Smooth muscle cell (in vitro differentiated cells): Measurements from ENCODE around the gene CYP17A1. TPM values are rescaled to one million over a fixed set of nuclear protein-coding genes. Genes with fewer than 3 reads are reported as not detected.
A peak's percentile ranks its signal among the peaks of the same experiment; 100 is the strongest.

Source experiments
- DNase-seq: peaks from one replicate; lab custom pipeline; 2025; ENCODE audit not compliant: unreplicated experiment; lab: John Stamatoyannopoulos, UW
- H2AFZ ChIP-seq: fragments of 200-600 bp; sonication (generic); 2 replicates; pipeline ENCODE4 v1.6.0; 2016; ENCODE audit warnings: antibody characterized with exemption, low read depth, mild to moderate bottlenecking
- H3F3A ChIP-seq: fragments of 200-600 bp; sonication (generic); 2 replicates; pipeline ENCODE4 v1.6.0; 2017; ENCODE audit warnings: antibody characterized with exemption, low read depth
- H3K27ac ChIP-seq: fragments of 200-600 bp; sonication (generic); 2 replicates; pipeline ENCODE4 v1.5.1; 2016; ENCODE audit warnings: low read depth, mild to moderate bottlenecking
- H3K27me3 ChIP-seq: fragments of 200-600 bp; sonication (generic); 2 replicates; pipeline ENCODE4 v1.6.1; 2016; ENCODE audit warnings: low read depth, mild to moderate bottlenecking
- H3K36me3 ChIP-seq: fragments of 200-600 bp; sonication (generic); 2 replicates; pipeline ENCODE4 v1.5.1; 2016; ENCODE audit warnings: low read depth
- H3K4me1 ChIP-seq: fragments of 200-600 bp; sonication (generic); 2 replicates; pipeline ENCODE4 v1.5.1; 2016; ENCODE audit warnings: low read depth
- H3K4me2 ChIP-seq: fragments of 200-600 bp; sonication (generic); 2 replicates; pipeline ENCODE4 v1.6.0; 2016; ENCODE audit warnings: mild to moderate bottlenecking
- H3K4me3 ChIP-seq: fragments of 200-600 bp; sonication (generic); 2 replicates; pipeline ENCODE4 v1.5.1; 2016; ENCODE audit warnings: mild to moderate bottlenecking
- H3K79me2 ChIP-seq: fragments of 200-600 bp; sonication (generic); 2 replicates; pipeline ENCODE4 v1.6.0; 2016; ENCODE audit warnings: low read depth, mild to moderate bottlenecking
- H3K9ac ChIP-seq: fragments of 200-600 bp; sonication (generic); 2 replicates; pipeline ENCODE4 v1.6.0; 2016; ENCODE audit warnings: low read depth
- H3K9me3 ChIP-seq: fragments of 200-600 bp; sonication (generic); replicated peaks from 2 replicates; pipeline ENCODE4 v1.5.1; 2016; ENCODE audit warnings: low read depth
- H4K20me1 ChIP-seq: fragments of 200-600 bp; sonication (generic); 2 replicates; pipeline ENCODE4 v1.6.0; 2016; ENCODE audit warnings: low read depth
- CTCF ChIP-seq: fragments of 200-600 bp; sonication (generic); IDR thresholded peaks from 2 replicates; pipeline ENCODE4 v1.5.1; 2017; ENCODE audit warnings: borderline replicate concordance, mild to moderate bottlenecking, antibody characterized with exemption; ENCODE audit not compliant: insufficient read depth, poor library complexity, severe bottlenecking
- WGBS: methylation state at CpG from one replicate; pipeline ENCODE4 v1.1.7; 2016; ENCODE audit warnings: low lambda C conversion rate; 5-methylcytosine and 5-hydroxymethylcytosine counted together
- polyA plus RNA-seq: library from polyadenylated mRNA; unstranded; fragments of >200 nt; fragmentation: Nextera tagmentation; extraction: Ambion mirVana; gene quantifications from 2 replicates; pipeline ENCODE4 v1.2.1, GENCODE V29; 2016
- small RNA-seq: library from RNA; depleted of rRNA; stranded (forward); fragments of <200 nt; gene quantifications from one replicate; pipeline ENCODE3, GENCODE V24; 2014
- total RNA-seq: library from RNA; depleted of rRNA; stranded (reverse); fragments of >200 nt; gene quantifications from 2 replicates; pipeline ENCODE4 v1.2.3, GENCODE V29; 2014

The CYP17A1 gene
- total and polyA plus RNA-seq, 2 experiments from 2014 or later: not detected

- Histone ChIP-seq H3K79me2 (peaks cover 34% of the 10 kb centered on the region), H3K9ac (no peak overlapping the region), H3K27me3 (no peaks in the 10 kb centered on the region), H3K36me3 (no peaks in the 10 kb centered on the region), H3K4me3 (no peak overlapping the region), H3K4me2 (peak overlapping the region; percentile 61), H3K27ac (peak overlapping the region; percentile 80), H2AFZ (no peak overlapping the region), H3K9me3 (no peaks in the 10 kb centered on the region), H4K20me1 (peaks cover 89% of the 10 kb centered on the region), H3F3A (peaks cover 40% of the 10 kb centered on the region), H3K4me1 (peaks cover 44% of the 10 kb centered on the region)
- TF ChIP-seq CTCF: no peak
- 69% methylated on average over 6 of the region's 6 CpGs for WGBS
- DNase-seq: no peak
These were observed 55.2 kb downstream of the CYP17A1 start for GRCh38 chr10:102781921-102782557.

- Histone ChIP-seq H2AFZ (no peak overlapping the region), H3K4me1 (peaks cover 50% of the 10 kb centered on the region), H3F3A (peaks cover 45% of the 10 kb centered on the region), H4K20me1 (peaks cover 81% of the 10 kb centered on the region), H3K27ac (peak overlapping the region; percentile 13), H3K27me3 (no peaks in the 10 kb centered on the region), H3K9ac (no peak overlapping the region), H3K4me3 (no peak overlapping the region), H3K79me2 (peaks cover 27% of the 10 kb centered on the region), H3K4me2 (peak overlapping the region; percentile 6), H3K36me3 (no peaks in the 10 kb centered on the region), H3K9me3 (no peaks in the 10 kb centered on the region)
- no peak for DNase-seq
- TF ChIP-seq CTCF: no peak
- WGBS: 46% methylated on average over 8 of the region's 8 CpGs
These were observed 55.9 kb downstream of the CYP17A1 start for GRCh38 chr10:102781090-102781920.

Small RNAs within 50 kb of the gene (small RNA-seq; reads per million reads assigned to genes)
- 0.13 reads per million for gene AS3MT
- gene RF00026: not detected
- not detected for gene RNU6-1231P

Other genes with a start within 250 kb of the CYP17A1 start
- gene TRIM8, start 192.9 kb downstream of the CYP17A1 start, total RNA-seq: 64.1 and 78.8 TPM in 2 replicates
- 77.8 and 78.0 TPM in 2 replicates for gene TRIM8, start 192.9 kb downstream of the CYP17A1 start, polyA plus RNA-seq
- 12.7 and 14.1 TPM in 2 replicates for gene ARL3, start 123.0 kb downstream of the CYP17A1 start, total RNA-seq
- 30.2 and 31.0 TPM in 2 replicates for gene ARL3, start 123.0 kb downstream of the CYP17A1 start, polyA plus RNA-seq
- gene SFXN2, start 122.8 kb downstream of the CYP17A1 start, total RNA-seq: 2.6 and 2.9 TPM in 2 replicates
- gene SFXN2, start 122.8 kb downstream of the CYP17A1 start, polyA plus RNA-seq: 1.7 and 2.0 TPM in 2 replicates
- gene WBP1L, start 93.5 kb downstream of the CYP17A1 start, total RNA-seq: 33.9 and 45.3 TPM in 2 replicates
- 18.0 and 18.2 TPM in 2 replicates for gene WBP1L, start 93.5 kb downstream of the CYP17A1 start, polyA plus RNA-seq
- 18.3 and 35.7 TPM in 2 replicates for gene BORCS7, start 16.8 kb upstream of the CYP17A1 start, total RNA-seq
- 9.3 and 11.5 TPM in 2 replicates for gene BORCS7, start 16.8 kb upstream of the CYP17A1 start, polyA plus RNA-seq
- gene AS3MT, start 32.1 kb upstream of the CYP17A1 start, total RNA-seq: 3.7 and 4.2 TPM in 2 replicates
- 1.7 and 2.2 TPM in 2 replicates for gene AS3MT, start 32.1 kb upstream of the CYP17A1 start, polyA plus RNA-seq
- gene CNNM2, start 80.9 kb upstream of the CYP17A1 start, total RNA-seq: 6.7 and 8.4 TPM in 2 replicates
- gene CNNM2, start 80.9 kb upstream of the CYP17A1 start, polyA plus RNA-seq: 4.9 and 5.5 TPM in 2 replicates